ENCODE results near the gene DHX34.
A peak's percentile ranks its signal among the peaks of the same experiment; 100 is the strongest.

Gene DHX34

DNA sequence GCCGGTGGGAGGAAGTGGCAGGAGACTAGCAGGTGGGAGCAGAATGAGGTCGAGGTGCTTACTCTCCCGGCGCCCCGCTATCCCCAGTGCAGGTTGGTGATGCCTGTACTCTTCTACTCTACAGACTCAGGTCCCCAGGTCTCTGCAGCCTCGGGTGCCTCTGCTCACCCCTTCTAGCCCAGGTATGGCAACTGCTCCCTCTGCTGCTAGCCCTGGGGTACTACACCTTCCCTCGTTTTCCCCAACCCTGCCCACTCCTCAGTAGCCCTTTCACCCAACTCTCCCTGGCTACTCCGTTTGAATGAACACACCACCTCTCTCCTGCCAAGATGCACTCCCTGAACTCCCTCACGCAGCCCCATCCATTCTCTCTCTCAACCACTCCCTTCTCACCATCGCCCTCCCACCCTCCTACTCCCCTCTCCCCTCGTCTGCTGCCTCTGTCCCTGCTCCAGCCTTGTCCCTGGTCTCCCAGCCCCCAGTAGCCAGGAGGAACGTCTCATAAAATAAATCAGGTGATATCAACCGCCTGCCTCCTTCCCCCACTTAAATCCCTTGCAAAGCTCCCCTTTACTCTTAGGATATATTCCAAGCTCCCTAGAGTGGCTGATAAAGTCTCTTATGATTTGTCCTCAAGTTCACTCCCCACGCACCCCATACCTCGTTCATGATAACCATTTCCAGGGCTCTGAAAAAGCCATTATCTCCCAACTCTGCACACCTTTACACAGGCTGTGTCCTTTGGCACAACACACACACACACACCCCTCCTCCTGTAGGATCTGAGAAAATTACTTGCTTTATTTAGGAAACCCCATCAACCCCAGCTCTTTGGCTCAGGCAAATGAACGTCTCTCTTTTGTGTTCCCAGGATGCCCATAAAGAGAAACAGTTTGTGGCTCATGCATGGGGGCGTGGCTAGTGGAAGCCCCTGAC, 78.4 kb downstream of the DHX34 start:
- peak overlapping the region; percentile 50 for H3K4me3 ChIP-seq (ENCODE audit: low read length)
- DNase-seq (ENCODE audit: low read depth, low spot score): peak; percentile 57

DNA sequence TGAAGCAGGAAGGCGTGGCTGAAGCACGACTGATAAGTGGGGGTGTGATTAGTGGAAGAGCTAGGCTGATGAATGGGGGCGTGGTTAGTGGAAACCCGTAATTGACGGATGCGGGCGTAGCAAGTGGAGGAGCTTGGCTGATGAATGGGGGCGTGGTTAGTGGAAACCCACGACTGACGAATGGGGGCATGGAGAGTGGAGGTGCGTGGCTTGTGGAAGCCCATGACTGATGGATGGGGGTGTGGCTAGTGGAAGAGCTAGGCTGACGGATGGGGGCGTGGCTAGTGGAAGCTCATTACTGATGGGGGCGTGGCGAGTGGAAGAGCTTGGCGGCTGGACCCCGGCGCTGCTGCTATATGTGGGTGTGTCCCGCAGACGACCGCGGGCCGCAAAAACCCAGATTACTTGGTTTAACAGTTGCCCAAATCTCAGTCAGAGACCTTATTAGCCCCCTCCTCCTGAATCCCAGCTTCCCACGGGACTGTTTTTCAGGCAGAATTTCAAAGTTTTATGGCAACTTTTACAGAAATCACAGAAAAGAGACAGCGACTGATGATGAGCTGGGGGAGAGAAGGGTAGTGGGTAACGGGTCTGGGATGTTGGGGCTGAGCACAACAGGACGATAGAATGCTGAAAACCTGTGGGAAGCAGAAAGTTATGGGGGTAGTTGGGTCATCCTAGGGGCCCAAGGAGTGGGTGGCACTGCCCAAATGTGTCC, 79.2 kb downstream of the DHX34 start:
- H3K4me3 ChIP-seq (ENCODE audit: low read length): peak overlapping the region; percentile 50
- DNase-seq (ENCODE audit: low read depth, low spot score): peak; percentile 100

DNA sequence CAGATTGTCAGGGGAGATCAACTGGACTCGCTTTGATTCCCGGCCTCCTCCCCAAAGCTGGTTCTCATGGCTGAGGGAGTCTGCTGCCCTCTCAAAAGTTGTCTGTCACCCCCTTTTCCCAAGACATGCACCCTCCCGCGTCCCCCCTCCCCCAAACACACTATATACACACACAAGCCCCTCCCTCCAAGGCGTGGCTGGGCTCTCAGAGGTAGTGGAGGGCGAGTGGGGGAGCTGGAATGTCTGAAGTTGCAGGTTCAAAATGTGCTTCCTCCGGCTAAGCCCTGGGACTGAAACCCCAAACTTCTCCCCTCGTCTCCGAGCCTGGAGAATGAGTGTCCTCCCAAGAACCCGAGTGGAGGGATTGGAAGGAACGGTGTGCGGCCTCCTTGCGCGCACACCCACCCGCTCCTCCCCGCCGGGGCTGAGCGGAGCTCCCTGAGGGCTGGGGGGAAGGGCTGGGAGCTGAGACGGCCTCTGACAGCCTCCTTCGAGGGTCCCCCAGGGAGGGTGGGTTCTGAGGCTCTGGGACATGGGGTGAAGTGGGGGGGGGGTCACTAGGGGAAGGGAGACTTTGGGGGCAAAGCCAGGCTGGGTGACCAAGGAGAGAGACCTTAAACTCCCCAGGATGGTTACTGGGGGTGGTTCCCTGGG, 80.2 kb downstream of the DHX34 start:
- DNase-seq (ENCODE audit: low read depth, low spot score): no peak
- H3K4me3 ChIP-seq (ENCODE audit: low read length): no peak overlapping the region

DNA sequence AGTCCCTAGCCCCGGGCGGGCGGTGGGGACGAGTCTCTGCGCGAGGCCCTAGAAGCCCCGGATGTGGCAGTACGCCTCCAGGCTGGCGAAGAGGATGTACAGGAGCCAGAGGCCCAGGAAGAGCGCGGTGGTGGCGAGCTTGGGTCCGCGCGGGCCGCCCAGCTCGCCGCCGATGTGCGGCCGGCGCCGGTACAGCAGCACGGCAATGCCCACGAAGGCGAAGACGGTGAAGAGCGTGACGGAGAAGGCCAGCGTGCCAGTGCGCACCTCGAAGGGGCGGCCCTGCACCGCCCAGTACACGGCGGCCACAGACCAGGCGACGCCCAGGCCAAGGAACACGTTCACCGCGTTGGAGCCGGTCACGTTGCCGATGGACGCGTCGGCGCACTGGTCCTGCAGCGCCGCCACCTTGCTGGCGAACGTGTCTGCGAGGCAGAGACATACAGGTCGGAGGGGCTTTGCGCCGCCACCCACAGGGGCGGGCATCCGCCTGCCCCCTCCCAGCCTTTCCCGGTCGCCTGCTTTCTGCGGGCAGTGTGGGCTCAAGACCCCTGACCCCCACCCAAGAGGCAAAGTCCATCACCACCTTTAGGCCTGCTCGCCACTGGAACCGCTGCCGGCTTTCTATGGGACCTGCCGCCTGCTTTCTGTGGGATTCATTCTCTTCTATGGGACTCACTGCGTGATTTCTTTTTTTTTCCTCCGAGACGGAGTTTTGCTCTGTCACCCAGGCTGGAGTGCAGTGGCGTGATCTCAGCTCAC, 81.1 kb downstream of the DHX34 start:
- no peak overlapping the region for H3K4me3 ChIP-seq (ENCODE audit: low read length)
- no peak for DNase-seq (ENCODE audit: low read depth, low spot score)

DNA sequence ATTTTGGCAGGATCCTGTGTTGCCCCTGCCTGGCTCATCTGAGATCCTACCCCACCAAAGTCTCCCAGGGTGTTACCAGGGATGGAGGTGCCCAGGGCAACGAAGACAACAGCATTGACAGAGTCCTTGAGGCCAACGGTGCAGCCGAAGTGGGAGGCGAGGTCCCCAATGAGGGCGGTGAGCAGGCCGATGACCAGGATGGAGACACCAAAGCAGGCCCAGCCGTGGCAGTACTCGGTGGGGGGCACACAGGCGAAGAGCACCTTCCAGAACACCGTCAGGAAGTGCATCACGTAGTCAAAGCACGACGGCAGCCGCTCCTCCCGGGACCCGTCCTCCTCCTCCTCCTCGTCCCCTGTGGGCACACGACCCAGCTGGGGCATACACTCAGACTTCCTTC, 83.0 kb downstream of the DHX34 start:
- DNase-seq (ENCODE audit: low read depth, low spot score): no peak
- H3K4me3 ChIP-seq (ENCODE audit: low read length): no peak overlapping the region
